Eye (tissue), 1 donor: ENCODE data around the gene SMIM24.

ENCODE experiments used
- DNase-seq: peaks from one replicate; pipeline ENCODE4 v3.0.0-alpha.2; 2015

The SMIM24 gene

GRCh38 chr19:3470500-3471128 lies 9.7 kb downstream of the SMIM24 start:
- no peak for DNase-seq

DNA sequence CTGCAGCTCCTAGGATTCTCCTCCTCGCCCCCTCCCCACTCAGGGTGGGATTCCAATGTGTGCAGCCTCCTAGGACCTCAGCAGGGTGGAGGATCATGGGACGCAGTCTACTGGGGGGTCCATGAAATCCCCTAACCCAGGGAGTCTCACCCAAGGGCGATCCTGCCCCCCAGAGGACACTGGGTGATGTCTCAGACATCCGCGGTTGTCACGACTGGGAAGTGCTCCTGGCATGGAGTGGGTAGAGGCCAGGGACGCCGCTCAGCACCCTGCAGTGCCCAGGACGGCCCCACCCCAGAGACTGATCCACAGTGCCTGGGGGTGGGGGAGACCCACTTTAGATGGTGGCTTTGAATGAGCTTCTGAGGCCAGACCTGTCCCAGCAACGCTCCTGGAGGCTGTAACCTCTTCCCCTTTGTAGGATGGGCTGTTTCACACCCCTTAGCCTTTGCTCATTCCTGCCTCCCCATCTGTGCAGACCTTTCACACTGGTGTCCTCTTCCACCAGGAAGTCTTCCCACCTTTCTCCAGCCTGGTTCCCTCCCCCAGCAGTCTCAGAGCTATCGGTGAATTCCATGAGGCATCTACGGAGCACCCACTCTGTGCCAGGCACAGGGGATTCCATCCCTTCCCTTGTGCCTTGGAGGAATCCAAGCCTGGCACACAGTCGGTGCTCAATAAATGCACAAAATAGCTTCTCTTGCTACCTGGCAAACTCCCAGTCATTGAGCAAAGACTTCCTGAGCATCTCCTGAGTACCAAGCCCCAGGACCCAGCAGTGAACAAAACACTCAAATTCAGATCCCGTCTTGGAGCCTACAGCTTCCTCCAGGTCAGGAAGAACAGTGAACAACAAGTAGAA lies 10.5 kb downstream of the SMIM24 start:
- no peak for DNase-seq

DNA sequence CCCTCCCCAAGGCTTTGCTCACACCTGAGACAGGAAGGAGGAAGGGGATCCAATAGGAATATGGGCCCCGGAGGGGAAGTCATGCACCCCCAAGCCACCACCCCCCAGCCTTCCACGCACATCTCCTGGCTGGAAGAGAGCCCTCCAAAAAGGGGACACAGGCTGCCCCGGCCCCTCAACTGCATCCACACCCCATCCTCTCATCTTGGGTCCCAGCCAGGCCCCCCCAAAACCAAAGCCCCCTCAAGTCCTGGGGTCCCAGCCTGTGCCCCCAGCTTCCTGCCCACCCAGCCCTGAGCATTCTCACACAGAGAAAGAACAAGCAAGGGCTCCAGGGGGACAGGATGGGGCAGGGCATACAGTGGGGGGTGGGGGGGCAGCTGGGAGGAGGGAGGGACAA lies 12.1 kb downstream of the SMIM24 start:
- DNase-seq = no peak

- DNase-seq = no peak
These were observed 12.7 kb downstream of the SMIM24 start for GRCh38 chr19:3467437-3468198.

GRCh38 chr19:3466635-3467034 lies 13.7 kb downstream of the SMIM24 start:
- DNase-seq = no peak

DNA sequence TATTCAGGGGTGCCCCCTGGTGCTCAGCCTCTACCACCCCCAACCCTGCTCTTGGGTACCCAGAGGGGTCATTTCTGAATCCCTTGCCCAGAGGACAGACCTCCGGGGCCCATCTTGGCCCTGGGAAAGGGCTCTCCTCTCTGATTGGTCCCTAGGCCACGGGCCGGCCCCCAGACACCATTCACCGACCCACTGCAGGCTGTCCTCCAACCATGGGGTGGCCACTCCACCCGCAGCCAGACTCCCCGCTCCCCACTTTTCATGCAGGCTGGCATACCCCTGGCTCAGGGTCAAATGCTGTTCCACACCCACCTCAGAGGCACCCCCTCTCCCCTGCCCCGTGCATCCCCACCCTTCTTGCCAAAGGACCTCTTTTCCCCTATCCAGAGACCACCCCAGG lies 14.8 kb downstream of the SMIM24 start:
- DNase-seq = no peak

- no peak for DNase-seq
These were observed 15.6 kb downstream of the SMIM24 start for GRCh38 chr19:3464587-3465235.

DNA sequence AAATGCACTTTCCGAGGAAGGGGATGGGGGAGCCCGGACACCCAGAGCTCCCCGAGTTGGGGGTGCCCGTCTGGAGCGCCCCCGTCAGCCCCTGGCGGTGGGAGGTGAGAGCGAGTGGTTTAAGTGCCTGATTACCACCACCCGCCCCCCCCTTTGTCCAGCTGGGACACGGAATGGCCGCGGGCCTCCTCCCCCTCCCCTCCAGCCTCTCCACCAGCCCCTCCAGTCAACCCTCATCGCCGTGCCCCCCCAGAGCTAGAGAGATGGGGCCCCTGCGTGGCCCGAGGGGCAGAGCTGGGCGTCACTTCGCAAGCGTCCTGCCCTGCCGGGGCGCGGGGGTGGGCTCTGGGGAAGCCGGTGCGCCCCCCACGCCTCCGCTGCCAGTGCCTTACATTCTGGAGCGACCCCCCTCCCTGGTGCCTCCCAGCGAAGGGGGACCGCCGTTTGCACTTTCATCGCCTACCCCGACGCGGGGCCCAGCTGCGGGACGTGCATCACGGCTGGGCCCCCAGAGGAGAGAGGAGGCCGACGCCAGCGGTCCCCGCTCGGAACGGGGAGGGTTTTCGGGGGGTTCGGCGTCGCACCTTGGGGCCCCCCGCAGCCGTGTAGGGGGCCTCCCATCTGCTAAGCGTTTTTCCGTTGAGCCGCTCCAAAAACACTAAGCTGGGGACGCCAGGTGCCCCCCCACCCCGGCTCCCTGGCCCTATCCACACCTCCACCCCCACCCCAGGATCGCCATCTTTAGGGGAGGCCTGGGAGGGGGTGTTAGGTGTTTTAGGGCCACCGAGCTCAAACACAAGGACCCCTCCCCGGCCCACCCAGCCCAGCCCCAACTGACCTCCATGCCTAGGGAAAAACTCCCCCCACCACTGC lies 16.4 kb downstream of the SMIM24 start:
- DNase-seq = peak; percentile 54

GRCh38 chr19:3462991-3463713 lies 17.2 kb downstream of the SMIM24 start:
- peak; percentile 47 for DNase-seq

DNA sequence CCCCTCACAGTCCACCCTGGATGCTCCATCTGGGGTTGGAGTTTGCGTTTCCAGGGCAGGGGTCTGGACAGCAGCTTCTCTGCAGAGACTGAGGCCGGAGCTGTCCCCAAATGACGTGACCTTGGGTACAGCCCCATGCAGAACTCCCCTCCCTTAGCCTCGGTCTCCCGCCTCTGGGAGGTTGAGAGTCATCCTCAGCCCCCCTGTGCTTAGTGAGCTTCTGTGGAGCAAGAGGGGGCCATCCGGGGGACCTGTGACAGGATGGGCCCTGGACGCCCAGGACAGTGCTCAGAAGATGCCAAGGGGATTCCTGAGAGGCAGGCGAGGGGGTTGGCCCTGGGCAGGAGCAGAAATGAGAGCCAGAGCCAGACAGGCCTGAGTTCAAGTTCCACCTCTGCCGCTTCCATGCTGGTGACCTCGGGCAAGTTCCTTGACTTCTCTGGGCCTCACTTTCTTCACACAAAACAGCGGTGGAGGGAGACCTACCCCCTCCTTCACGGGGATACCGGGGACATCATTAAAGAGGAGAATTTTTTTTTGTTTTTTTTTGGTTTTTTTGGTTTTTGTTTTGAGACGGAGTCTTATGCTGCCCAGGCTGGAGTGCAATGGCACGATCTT lies 20.3 kb downstream of the SMIM24 start:
- DNase-seq = no peak

GRCh38 chr19:3459089-3459881 lies 21.0 kb downstream of the SMIM24 start:
- peak; percentile 87 for DNase-seq

DNA sequence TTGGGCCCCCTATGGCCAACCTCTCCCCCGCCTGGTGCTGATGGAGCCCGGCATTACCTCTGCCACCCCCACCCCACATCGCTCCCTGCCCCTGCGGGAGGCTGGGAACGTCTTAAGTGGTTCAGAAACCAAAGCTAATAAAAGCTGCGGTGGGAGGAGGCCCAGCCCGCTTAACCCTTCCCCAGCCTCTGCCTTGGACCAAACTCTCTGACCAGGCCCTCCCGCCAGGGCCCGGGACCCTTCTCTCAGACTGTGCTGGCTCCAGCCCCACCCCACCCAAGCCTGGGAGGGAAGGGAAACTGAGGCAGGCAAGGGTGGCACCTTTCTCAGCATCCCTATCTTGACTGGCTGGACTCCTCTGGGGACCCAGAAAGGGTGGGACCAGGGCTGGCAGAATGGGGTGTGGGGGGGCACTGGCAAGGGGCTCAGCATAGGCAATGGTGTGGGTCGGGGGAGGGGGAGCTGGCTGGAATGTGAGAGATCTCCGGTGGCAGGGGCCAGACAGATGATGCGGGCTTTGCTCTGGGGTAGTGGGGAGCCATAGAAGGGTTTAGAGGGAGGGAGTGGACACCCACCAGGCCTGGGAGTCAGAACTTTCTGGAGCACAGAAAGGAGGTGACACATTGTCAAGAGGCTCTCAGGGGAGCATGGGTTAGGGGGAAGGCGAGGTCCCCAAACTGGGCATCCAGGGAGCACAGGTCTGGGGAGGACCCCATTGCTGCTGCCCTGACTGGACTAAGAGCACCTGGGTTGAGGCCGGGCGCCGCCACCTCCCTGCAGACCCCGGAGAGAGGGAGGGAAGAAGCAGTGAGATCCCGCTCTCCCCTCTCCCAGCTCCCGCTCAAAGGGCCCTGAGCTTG lies 21.9 kb downstream of the SMIM24 start:
- DNase-seq = peak; percentile 52

DNA sequence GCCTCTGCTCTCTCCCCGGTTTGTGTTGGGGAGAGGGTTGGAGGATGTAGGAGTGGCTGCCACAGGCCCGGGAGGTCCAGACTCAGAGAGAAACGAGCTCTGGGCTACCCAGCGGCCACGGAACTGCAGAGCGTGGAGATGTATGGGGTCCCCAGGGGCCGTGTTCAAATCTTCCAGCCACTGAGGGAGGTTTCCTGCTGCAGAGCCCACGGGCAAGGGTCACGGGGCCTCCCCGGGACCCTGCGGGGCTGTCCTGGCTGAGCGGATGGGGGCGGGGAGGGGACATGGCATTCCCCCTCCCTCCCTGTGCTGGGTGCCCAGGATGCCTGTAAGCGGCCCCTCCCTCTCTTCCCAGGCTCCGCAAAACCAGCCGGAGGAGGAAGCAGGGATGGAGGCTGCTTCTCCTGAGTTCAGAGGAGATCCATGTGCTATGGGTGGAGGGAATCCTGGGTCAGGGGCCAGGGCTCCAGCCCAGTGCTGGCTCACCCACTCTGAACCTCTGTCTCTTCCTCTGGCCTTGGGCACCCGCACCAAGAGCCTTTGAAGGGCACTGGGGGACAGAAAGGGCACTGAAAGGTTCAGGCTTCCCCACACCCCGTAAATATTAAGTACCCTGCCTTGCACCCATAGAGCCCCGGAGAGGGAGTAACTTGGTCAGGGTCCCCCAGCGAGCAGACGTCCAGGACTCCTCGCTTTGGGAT lies 22.6 kb downstream of the SMIM24 start:
- DNase-seq = peak; percentile 45

GRCh38 chr19:3456925-3457527 lies 23.3 kb downstream of the SMIM24 start:
- DNase-seq = no peak

DNA sequence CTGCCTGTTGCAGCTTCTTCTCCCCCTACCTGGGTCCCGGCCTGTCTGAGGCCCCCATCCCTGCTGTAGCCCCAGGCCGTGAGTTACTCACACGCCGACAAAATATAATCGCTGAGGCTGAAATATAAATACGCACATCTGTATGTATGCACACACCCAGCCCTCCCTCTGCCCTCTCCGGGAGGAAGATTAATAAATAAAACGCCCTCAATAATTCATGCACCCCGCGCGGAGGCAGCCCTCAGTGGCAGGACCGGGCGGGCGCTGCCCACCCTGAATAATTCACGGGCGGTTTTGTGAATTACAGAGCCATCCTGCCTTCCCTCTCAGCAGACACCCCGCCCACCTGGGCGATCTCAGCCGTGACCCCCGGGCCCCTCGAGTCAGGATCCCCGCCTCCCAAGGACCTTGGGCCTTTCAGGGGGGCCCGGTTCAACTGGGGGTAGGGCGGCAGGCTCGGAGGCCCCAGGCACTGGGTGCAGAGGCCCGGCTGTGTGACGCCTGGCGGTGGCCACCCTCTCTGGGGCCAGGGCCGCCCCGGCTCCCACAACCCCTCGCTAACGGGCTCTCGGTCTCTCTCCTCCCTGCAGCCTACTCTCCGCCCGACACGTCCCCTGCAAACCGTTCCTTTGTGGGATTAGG lies 24.2 kb downstream of the SMIM24 start:
- peak; percentile 74 for DNase-seq

GRCh38 chr19:3455393-3455955 lies 24.9 kb downstream of the SMIM24 start:
- no peak for DNase-seq
